ENCODE data around the gene COA3. TPM values are rescaled to one million over a fixed set of nuclear protein-coding genes. Genes with fewer than 3 reads are reported as not detected.

The COA3 gene
- total RNA-seq, 4 donors from 2014 or later: 46.4 to 94.4 (median 80.3) TPM

DNA sequence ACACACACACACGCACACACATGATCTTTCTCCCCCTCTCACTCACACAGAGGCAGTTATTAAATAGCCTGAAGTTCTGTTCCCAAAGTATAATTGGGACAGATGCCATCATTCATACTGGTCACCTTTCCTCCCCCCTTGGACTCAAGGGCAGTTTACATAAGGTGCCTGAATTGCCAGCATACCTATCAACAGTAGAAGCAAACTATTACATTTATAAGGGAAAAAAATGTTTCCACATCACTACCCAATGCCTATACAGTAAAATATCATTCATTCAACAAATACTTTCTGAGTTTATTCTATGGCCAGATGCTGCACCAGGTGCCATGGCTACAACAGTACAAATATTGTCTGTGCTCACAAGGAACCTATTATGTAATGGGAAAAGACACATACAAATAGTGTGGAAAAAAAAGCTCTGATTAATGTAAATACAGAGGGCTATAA lies 6.4 kb upstream of the COA3 start:
- intact Hi-C loops (cut with DNase I): no loop called here
- Histone ChIP-seq H3K4me3 (replicated peaks in 1 of 3) (no peak overlapping the region), H3K9me3 (no peaks in the 10 kb centered on the region), H3K36me3 (peaks cover 0 to 3% of the 10 kb centered on the region in 2 donors), H3K27ac (no peak overlapping the region), H3K27me3 (no peaks in the 10 kb centered on the region), H3K4me1 (no peaks in the 10 kb centered on the region)
- 94 to 97% methylated on average over 1 of the region's 1 CpG for WGBS, 2 donors
- no peak for DNase-seq
- TF ChIP-seq, protein P1, sequence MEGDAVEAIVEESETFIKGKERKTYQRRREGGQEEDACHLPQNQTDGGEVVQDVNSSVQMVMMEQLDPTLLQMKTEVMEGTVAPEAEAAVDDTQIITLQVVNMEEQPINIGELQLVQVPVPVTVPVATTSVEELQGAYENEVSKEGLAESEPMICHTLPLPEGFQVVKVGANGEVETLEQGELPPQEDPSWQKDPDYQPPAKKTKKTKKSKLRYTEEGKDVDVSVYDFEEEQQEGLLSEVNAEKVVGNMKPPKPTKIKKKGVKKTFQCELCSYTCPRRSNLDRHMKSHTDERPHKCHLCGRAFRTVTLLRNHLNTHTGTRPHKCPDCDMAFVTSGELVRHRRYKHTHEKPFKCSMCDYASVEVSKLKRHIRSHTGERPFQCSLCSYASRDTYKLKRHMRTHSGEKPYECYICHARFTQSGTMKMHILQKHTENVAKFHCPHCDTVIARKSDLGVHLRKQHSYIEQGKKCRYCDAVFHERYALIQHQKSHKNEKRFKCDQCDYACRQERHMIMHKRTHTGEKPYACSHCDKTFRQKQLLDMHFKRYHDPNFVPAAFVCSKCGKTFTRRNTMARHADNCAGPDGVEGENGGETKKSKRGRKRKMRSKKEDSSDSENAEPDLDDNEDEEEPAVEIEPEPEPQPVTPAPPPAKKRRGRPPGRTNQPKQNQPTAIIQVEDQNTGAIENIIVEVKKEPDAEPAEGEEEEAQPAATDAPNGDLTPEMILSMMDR (IDR thresholded peaks at IDR 0.05): no peak
- no peak for TF ChIP-seq POLR2A (IDR thresholded peaks at IDR 0.05)

GRCh38 chr17:42803074-42803883 lies 4.8 kb upstream of the COA3 start:
- no peak overlapping the region for H3K27ac ChIP-seq

DNA sequence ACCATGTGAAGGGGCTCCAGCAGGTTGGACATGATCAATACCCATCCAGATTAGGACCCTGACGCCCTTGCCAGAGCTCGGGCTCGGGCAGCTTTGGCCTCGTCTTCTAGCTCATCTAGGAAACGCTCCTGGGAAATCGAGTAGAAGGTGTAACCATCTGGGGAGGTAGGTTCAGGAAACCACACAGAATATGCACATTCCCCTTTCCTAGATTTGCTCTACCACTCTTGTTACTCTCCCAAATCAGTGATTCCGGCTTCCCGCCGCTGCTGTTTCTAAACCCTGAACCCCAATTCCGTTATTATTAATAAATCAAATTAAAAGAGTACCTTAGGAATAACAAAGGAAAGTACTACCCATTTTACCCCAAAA lies 507 bp downstream of the COA3 start:
- Histone ChIP-seq H3K4me3 (replicated peaks in 1 of 3) (peak overlapping the region; percentile 51 to 90 (median 70)), H3K4me1 (peaks cover 8 to 16% of the 10 kb centered on the region in 2 donors), H3K36me3 (no peaks in the 10 kb centered on the region), H3K27ac (peak overlapping the region in 2 of 3 donors; percentile 45 to 55), H3K27me3 (no peaks in the 10 kb centered on the region), H3K9me3 (no peaks in the 10 kb centered on the region)
- intact Hi-C loops (cut with DNase I): no loop called here
- TF ChIP-seq, protein P1 (IDR thresholded peaks at IDR 0.05): no peak
- TF ChIP-seq POLR2A (IDR thresholded peaks at IDR 0.05): no peak
- DNase-seq: no peak
- 20 to 22% methylated on average over 10 of the region's 10 CpGs for WGBS, 2 donors

More at GRCh38 chr17:42803074-42803883, 4.8 kb upstream of the COA3 start:
- WGBS, 2 donors: 33 to 37% methylated on average over 2 of the region's 2 CpGs
- TF ChIP-seq, protein P1 (IDR thresholded peaks at IDR 0.05): no peak
- no peak for TF ChIP-seq POLR2A (IDR thresholded peaks at IDR 0.05)
- DNase-seq: no peak
- H3K9me3 ChIP-seq: no peaks in the 10 kb centered on the region
- H3K4me1 ChIP-seq: peaks cover 0 to 6% of the 10 kb centered on the region in 2 donors
- H3K4me3 ChIP-seq (replicated peaks in 1 of 3): no peak overlapping the region
- H3K27me3 ChIP-seq: no peaks in the 10 kb centered on the region
- no peaks in the 10 kb centered on the region for H3K36me3 ChIP-seq
- intact Hi-C loops (cut with DNase I): no loop called here

- Histone ChIP-seq H3K4me3 (replicated peaks in 1 of 3) (peak overlapping the region in 1 of 3 donors; percentile 90), H3K27ac (no peak overlapping the region), H3K27me3 (no peaks in the 10 kb centered on the region), H3K4me1 (peaks cover 8 to 16% of the 10 kb centered on the region in 2 donors), H3K9me3 (no peaks in the 10 kb centered on the region), H3K36me3 (no peaks in the 10 kb centered on the region)
- WGBS, 2 donors: 83 to 88% methylated on average over 10 of the region's 10 CpGs
- no peak for TF ChIP-seq POLR2A (IDR thresholded peaks at IDR 0.05)
- intact Hi-C loops (cut with DNase I): no loop called here
- DNase-seq: no peak
Measured at GRCh38 chr17:42797067-42798007, 1.2 kb downstream of the COA3 start.

DNA sequence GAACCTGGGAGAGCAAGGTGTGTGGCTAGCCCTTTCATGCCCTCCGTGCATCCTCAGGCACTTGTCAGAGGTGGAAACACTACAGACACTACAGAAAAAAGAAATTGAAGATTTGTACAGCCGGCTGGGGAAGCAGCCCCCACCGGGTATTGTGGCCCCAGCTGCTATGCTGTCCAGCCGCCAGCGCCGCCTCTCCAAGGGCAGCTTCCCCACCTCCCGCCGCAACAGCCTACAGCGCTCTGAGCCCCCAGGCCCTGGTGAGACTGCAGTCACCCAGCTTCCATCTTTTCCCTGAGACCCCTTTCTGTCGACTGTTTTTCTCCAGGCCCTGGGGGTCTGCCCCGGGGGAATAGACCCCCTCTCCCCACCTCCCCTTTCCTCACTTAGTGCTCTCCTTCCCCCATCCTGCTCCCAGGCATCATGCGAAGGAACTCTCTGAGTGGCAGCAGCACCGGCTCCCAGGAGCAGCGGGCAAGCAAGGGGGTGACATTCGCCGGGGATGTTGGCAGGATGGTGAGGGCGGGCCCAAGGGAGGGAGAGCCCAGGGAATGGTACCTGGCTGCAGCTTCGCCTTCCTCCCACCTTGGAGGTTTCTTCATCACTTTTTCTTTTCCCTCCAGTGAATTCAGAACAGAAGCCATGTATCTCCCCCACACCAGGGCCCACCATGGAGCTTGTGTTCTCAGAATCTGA lies 2.3 kb downstream of the COA3 start:
- WGBS, 2 donors: 93 to 95% methylated on average over 18 of the region's 18 CpGs
- Histone ChIP-seq H3K9me3 (no peaks in the 10 kb centered on the region), H3K27me3 (no peaks in the 10 kb centered on the region), H3K27ac (no peak overlapping the region), H3K4me3 (replicated peaks in 1 of 3) (no peak overlapping the region), H3K4me1 (peaks cover 8 to 16% of the 10 kb centered on the region in 2 donors), H3K36me3 (no peaks in the 10 kb centered on the region)
- intact Hi-C loops (cut with DNase I): no loop called here
- no peak for TF ChIP-seq POLR2A (IDR thresholded peaks at IDR 0.05)
- TF ChIP-seq, protein P1 (IDR thresholded peaks at IDR 0.05): no peak
- DNase-seq: no peak
